Measurements from ENCODE around the gene LRRC4C.
"Not testable (repeated sequence)": the region's sequence is repeated elsewhere in the genome, so short reads cannot be mapped to it uniquely, and the experiment has no call there.

Gene LRRC4C

DNA sequence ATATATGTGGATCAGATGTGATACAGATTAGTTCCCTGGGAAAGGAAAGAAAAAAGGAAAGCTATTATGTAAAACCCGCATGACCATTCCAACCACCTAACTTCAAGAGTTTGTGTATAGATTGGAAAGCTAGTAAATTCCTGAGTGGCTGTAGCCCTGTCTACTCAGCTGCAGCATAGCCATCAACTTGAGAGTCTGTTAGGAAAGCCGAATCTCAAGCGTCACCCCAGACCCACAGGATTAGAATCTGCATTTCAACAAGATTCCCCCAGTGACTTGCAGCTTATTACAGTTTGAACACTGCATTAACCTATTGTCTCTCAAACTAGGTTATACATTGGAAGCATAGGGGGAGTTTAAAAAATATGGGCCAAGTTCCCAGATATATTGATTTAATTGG, 921.7 kb downstream of the LRRC4C start:
- no peak overlapping the region for H3K27ac ChIP-seq
- TF ChIP-seq CTCF (IDR thresholded peaks at IDR 0.05), result no peak
- no peak for TF ChIP-seq ZFX (IDR thresholded peaks at IDR 0.05; ENCODE audit: borderline replicate concordance)

- not testable (repeated sequence) for H3K27ac ChIP-seq
These were observed 937.4 kb downstream of the LRRC4C start for GRCh38 chr11:40522080-40522479.

DNA sequence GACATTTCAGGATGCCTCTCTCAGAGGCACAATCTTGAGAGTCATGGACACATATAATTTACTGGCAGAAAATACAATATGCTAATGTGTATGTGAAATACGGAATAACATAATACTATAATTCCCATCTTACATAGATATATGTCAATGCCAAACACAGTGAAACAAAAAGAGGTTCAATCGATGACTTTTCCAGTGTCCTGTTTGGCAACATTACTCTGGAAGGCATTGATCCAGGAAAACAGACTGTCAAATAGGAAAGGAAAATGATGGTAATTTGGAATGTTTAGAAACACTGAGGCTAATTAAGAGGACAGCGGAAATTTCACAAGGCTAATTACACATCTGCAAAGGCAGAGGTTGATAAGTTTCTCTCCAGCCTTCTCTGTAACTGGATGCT, 942.3 kb downstream of the LRRC4C start:
- no peak overlapping the region for H3K27ac ChIP-seq
- TF ChIP-seq ZFX (IDR thresholded peaks at IDR 0.05; ENCODE audit: borderline replicate concordance) (no peak), CTCF (IDR thresholded peaks at IDR 0.05) (no peak)

DNA sequence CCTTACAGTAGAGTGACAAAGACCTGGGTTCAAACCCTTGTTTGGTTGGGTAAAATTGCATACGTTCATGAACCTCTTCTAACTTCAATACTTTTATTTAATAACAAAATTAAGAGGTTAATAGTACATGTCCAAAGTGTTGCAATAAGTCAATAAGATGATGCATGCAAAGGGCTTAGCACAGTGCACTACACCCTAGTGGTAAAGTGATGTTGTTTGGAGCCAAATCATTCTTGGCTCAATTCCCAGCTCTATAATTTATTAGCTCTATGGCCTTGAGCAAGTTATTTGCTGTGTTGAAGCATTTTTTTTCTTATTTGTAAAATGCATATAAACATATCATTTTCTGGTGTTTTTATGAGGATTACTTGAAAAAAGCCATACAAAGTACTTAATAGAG, 945.3 kb downstream of the LRRC4C start:
- H3K27ac ChIP-seq, result no peak overlapping the region
- TF ChIP-seq CTCF (IDR thresholded peaks at IDR 0.05) (peak; percentile 29), ZFX (IDR thresholded peaks at IDR 0.05; ENCODE audit: borderline replicate concordance) (no peak)

- TF ChIP-seq CTCF (IDR thresholded peaks at IDR 0.05), result no peak
- TF ChIP-seq ZFX (IDR thresholded peaks at IDR 0.05; ENCODE audit: borderline replicate concordance), result no peak
- no peak overlapping the region for H3K27ac ChIP-seq
These were observed 946.2 kb downstream of the LRRC4C start for GRCh38 chr11:40513281-40513680.

DNA sequence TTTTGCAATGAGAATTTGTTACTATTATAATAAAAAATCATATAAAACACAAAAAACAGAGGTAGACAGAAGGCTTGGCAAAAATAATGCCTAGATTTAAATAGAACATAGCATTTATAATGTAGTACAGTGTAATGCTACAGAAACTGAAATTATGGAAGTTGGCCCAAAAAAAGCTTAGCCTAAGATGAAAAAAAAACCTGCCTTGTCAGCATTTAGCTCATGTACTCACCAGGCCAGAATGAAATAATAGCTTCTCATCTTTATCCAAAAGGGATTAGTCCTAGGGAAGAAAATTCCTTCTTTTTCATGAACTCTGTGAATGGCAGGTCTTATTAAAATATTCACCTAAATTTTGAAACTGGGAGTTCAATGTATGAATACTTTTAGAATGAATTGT, 951.1 kb downstream of the LRRC4C start:
- no peak overlapping the region for H3K27ac ChIP-seq

GRCh38 chr11:40506226-40506625, 953.2 kb downstream of the LRRC4C start:
- TF ChIP-seq CTCF (IDR thresholded peaks at IDR 0.05) (no peak), ZFX (IDR thresholded peaks at IDR 0.05; ENCODE audit: borderline replicate concordance) (no peak)
- H3K27ac ChIP-seq, result no peak overlapping the region

More for the DNA sequence above, 951.1 kb downstream of the LRRC4C start:
- TF ChIP-seq CTCF (IDR thresholded peaks at IDR 0.05), result no peak

DNA sequence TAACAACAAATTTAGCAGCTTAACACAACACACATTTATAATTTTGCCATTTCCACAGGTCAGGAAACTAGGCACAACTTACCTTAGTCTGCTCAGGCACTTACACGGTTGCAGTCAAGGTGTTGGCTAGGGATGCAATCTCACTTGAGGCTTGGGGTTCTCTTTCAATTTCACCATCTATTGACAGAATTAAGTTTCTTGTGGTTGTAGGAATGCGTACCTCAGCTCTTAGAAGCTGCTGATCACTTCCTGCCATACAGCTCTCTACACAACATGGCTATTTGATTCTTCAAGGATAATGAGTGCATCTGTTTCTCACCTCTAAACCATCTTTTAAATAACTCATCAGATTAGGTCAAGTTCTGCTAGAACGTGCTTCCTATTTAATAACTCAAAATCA, 968.1 kb downstream of the LRRC4C start:
- H3K27ac ChIP-seq, result no peak overlapping the region
- no peak for TF ChIP-seq CTCF (IDR thresholded peaks at IDR 0.05)

All from 22Rv1 (cell line).